Diencephalon (tissue), 1 donor: ENCODE measurements around the gene NLRC4. TPM values are rescaled to one million over a fixed set of nuclear protein-coding genes. Genes with fewer than 3 reads are reported as not detected.

Experiments
- small RNA-seq: library from RNA; depleted of rRNA; stranded (forward); fragments of <200 nt; gene quantifications from one replicate; pipeline ENCODE3, GENCODE V24; 2014
- total RNA-seq: library from RNA; depleted of rRNA; stranded (reverse); fragments of >200 nt; gene quantifications from one replicate; pipeline ENCODE4 v1.2.3, GENCODE V29; 2014

Gene NLRC4
- total RNA-seq, result 1.4 TPM

GRCh38 chr2:32264422-32265105 is at the start of gene NLRC4:
NLRC4 (minus strand) TSS chr2:32264886; CDS start chr2:32256775, 8,111 bp downstream.

GRCh38 chr2:32277674-32278477 is 13.2 kb upstream of the NLRC4 start, which contains the start of gene YIPF4:
YIPF4 (plus strand) TSS chr2:32277904; CDS start chr2:32278156, 252 bp downstream.

Small RNA genes lying within 50 kb of the gene (small RNA-seq; reads per million reads assigned to genes)
- not detected for gene RNU6-647P

Other genes with a start within 250 kb of the NLRC4 start
- 72.7 TPM for gene DPY30, start 225.1 kb downstream of the NLRC4 start, total RNA-seq
- gene SPAST, start 201.3 kb downstream of the NLRC4 start, total RNA-seq, result 181 TPM
- 36.7 TPM for gene SLC30A6, start 99.0 kb downstream of the NLRC4 start, total RNA-seq
- 39.0 TPM for gene YIPF4, start 13.0 kb upstream of the NLRC4 start, total RNA-seq
- gene BIRC6, start 92.1 kb upstream of the NLRC4 start, total RNA-seq, result 234 TPM